ENCODE data around the gene TBX10.
"Not testable (repeated sequence)": the region's sequence is repeated elsewhere in the genome, so short reads cannot be mapped to it uniquely, and the experiment has no call there.

TBX10 gene

GRCh38 chr11:67592880-67593564, 46.5 kb downstream of the TBX10 start:
- Histone ChIP-seq H3K27me3 (ENCODE audit: control insufficient read depth, insufficient read depth, low read length) (no peaks in the 10 kb centered on the region), H3K4me2 (ENCODE audit: low read length) (no peak overlapping the region), H2AFZ (no peak overlapping the region), H3K27ac (no peak overlapping the region), H3K4me1 (no peaks in the 10 kb centered on the region), H3K36me3 (ENCODE audit: control insufficient read depth, insufficient read depth, low read length) (no peaks in the 10 kb centered on the region), H3K9me3 (ENCODE audit: control insufficient read depth, low read length) (no peaks in the 10 kb centered on the region), H3K4me3 (ENCODE audit: low read depth, low read length) (no peak overlapping the region), H3K79me2 (no peaks in the 10 kb centered on the region), H3K9ac (no peak overlapping the region)
- TF ChIP-seq CTCF (IDR thresholded peaks at IDR 0.05) = no peak

GRCh38 chr11:67588899-67589415, 50.6 kb downstream of the TBX10 start:
- not testable (repeated sequence) for H3K36me3 ChIP-seq (ENCODE audit: control insufficient read depth, insufficient read depth, low read length); H3K27ac ChIP-seq; H3K4me1 ChIP-seq; H3K9me3 ChIP-seq (ENCODE audit: control insufficient read depth, low read length); H3K9ac ChIP-seq; H3K27me3 ChIP-seq (ENCODE audit: control insufficient read depth, insufficient read depth, low read length); H3K4me2 ChIP-seq (ENCODE audit: low read length); H2AFZ ChIP-seq; H3K4me3 ChIP-seq (ENCODE audit: low read depth, low read length); H3K79me2 ChIP-seq

- Histone ChIP-seq H3K9me3 (ENCODE audit: control insufficient read depth, low read length) (no peaks in the 10 kb centered on the region), H3K9ac (no peak overlapping the region), H2AFZ (no peak overlapping the region), H3K4me1 (no peaks in the 10 kb centered on the region), H3K27ac (no peak overlapping the region), H3K27me3 (ENCODE audit: control insufficient read depth, insufficient read depth, low read length) (no peaks in the 10 kb centered on the region), H3K79me2 (no peaks in the 10 kb centered on the region), H3K36me3 (ENCODE audit: control insufficient read depth, insufficient read depth, low read length) (no peaks in the 10 kb centered on the region), H3K4me3 (ENCODE audit: low read depth, low read length) (no peak overlapping the region), H3K4me2 (ENCODE audit: low read length) (no peak overlapping the region)
- TF ChIP-seq CTCF (IDR thresholded peaks at IDR 0.05) = no peak
Measured at GRCh38 chr11:67588136-67588503, 51.4 kb downstream of the TBX10 start.

GRCh38 chr11:67586568-67587250, 52.9 kb downstream of the TBX10 start:
- no peak overlapping the region for H2AFZ ChIP-seq
- no peaks in the 10 kb centered on the region for H3K79me2 ChIP-seq
- no peaks in the 10 kb centered on the region for H3K27me3 ChIP-seq (ENCODE audit: control insufficient read depth, insufficient read depth, low read length)
- no peaks in the 10 kb centered on the region for H3K9me3 ChIP-seq (ENCODE audit: control insufficient read depth, low read length)
- no peaks in the 10 kb centered on the region for H3K36me3 ChIP-seq (ENCODE audit: control insufficient read depth, insufficient read depth, low read length)
- H3K4me2 ChIP-seq (ENCODE audit: low read length) = no peak overlapping the region
- peaks cover 5% of the 10 kb centered on the region for H3K4me1 ChIP-seq
- no peak overlapping the region for H3K4me3 ChIP-seq (ENCODE audit: low read depth, low read length)
- no peak overlapping the region for H3K9ac ChIP-seq
- TF ChIP-seq CTCF (IDR thresholded peaks at IDR 0.05) = no peak
- no peak overlapping the region for H3K27ac ChIP-seq

GRCh38 chr11:67585911-67586310, 53.7 kb downstream of the TBX10 start:
- Histone ChIP-seq H3K4me3 (ENCODE audit: low read depth, low read length) (no peak overlapping the region), H3K27ac (no peak overlapping the region), H2AFZ (no peak overlapping the region), H3K9me3 (ENCODE audit: control insufficient read depth, low read length) (no peaks in the 10 kb centered on the region), H3K9ac (no peak overlapping the region), H3K4me2 (ENCODE audit: low read length) (no peak overlapping the region), H3K36me3 (ENCODE audit: control insufficient read depth, insufficient read depth, low read length) (no peaks in the 10 kb centered on the region), H3K27me3 (ENCODE audit: control insufficient read depth, insufficient read depth, low read length) (no peaks in the 10 kb centered on the region), H3K4me1 (peaks cover 5% of the 10 kb centered on the region), H3K79me2 (no peaks in the 10 kb centered on the region)
- no peak for TF ChIP-seq CTCF (IDR thresholded peaks at IDR 0.05)

Measured in parathyroid adenoma (tissue), 2 donors.